HG03039 (cell line): Measurements from ENCODE around the gene DRC3.

ENCODE experiments used
- ATAC-seq: cut with Tn5 transposase; IDR thresholded peaks from one replicate; pipeline ENCODE4 v1.9.1; 2021; ENCODE audit warnings: mild to moderate bottlenecking, moderate library complexity; ENCODE audit not compliant: unreplicated experiment

Gene DRC3

DNA sequence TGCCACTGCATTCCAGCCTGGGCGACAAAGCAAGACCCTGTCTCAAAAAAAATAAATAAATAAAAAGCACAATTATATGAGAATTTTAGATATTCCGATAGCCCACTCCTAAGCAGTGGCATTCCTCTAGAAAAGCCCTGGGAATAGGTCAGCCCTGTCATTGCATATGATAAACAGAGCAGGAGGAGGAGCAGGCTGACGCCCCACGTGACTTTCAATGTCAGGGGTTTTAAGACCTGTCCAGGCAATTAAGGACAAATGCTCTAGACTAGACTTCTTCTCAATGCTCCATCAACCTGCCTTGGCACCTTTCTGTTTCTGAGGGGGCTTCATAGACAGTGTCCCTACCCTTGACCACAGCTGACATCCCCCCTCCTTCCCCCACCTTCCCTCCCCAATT lies 8.0 kb upstream of the DRC3 start:
- no peak for ATAC-seq

DNA sequence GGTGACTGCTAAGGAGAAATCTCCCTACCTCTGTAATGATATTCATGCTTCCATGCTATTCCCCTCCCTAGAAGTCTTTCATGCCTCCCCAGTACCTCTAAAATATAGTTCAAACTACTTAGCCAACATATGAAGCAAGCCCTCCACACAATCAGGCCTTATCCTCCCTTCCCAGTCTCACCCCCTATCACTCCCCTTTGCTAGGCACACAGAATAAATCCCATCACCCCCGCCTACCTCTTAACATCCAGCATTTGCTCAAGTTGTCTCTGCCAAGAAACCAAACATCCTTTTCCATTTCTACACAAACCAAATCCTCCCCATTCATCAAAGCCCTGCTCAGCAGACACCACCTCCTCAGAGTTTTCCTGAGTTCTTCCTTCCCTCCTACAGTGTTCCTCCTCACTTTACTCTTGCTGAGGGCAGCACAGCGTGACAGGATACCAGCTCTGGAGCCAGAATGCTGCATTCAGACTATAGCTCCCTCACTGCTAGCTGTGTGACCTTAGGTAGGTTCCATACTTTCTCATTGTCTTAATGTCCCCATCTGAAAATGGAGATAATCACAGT lies 7.4 kb upstream of the DRC3 start:
- no peak for ATAC-seq

DNA sequence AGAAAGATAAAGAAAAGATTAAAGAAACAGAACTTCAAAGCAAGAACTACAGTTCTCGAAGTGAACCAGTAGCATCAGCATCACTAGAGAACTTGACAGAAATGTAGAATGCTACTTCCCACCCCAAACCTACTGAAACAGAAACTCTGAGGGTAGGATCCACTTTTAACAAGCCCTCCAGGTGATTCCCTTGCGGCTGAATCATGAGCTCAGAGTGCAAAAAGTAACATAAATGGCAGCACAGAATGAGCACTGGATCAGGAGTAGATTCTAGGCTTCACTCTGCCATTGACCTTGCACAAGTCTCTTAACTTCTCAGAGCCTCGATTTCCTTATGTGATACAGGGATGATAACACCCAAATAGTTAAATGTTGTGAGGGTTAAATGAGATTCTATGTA lies 6.3 kb upstream of the DRC3 start:
- no peak for ATAC-seq

DNA sequence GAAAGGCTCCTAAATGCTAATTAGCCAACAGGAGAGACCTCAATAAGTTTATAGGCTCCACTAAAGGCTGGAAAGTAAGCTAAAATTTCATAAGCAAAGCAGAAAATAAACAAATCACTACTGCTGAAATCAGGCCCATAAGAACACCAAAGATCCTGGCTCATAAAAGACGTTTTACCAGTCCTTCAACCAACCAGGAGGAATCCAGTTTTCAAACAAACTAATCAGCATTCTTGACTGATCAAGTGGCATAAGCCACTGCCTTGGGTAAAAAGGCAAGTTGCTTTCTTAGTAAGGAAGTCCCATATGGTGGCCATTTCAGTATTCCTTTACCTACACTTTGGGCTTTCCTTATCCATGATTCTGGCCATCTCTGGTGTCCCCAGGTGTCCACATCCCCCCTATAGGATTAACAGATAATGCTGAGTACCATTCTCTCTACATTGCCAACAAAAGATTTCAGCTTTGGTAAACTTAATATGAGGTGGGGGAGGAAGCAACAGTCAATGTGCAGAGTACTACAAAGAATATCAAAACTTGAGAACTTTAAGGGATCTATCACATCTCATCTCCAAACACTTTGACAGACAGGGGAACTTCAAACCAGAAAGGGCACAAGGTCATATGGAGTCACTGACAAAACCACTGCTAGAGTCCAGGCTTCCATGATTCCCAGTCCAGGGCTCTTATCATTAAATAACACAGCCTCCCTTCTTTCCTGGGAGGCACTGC lies 1.8 kb upstream of the DRC3 start:
- no peak for ATAC-seq

DNA sequence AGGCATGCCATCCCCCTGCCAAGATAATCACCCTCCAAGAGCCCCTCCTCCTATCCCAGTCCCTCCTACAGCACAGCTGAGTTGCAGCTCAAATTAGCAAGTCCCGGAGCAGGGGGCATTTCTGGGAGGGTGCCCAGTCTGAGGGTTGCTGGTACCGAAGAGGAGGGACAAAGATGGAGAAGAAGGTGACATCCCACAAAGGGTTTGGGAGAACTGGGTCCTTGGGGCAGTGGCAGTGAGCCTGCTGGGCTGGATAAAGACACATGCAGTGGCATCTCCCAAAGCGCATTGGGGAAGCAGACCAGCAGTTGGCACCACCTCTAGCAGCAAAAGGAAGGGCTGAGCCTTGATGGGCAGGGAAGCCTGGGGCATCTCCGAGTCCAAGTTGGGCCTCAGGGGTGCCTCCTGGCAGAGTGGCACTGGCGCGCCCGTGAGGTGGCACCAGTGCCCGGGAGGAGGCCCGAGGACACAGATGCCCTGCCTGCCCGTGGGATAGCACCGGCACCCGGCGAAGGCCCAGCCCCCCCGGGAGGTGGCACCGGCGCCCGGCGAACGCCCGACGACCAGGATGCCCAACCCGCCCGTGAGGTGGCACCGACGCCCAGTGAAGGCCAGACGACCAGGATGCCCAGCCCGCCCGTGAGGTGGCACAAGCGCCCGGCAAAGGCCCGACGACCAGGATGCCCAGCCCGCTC lies 1.1 kb upstream of the DRC3 start:
- no peak for ATAC-seq

DNA sequence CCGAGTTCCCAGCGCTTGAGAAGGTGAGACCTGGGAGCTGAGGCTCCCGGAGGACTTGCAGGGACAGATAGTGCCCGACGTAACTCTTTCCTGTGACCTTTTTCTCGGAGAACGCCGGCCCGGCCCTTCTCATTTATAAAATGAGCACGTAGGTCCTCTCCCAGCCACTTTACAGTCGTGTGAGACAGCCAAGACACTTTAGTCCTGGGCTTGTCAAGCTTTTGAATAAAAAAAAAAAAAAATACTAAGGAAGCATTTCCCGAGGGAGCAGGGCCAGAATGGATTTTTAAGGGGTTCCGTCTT lies 241 bp downstream of the DRC3 start:
- ATAC-seq = no peak

DNA sequence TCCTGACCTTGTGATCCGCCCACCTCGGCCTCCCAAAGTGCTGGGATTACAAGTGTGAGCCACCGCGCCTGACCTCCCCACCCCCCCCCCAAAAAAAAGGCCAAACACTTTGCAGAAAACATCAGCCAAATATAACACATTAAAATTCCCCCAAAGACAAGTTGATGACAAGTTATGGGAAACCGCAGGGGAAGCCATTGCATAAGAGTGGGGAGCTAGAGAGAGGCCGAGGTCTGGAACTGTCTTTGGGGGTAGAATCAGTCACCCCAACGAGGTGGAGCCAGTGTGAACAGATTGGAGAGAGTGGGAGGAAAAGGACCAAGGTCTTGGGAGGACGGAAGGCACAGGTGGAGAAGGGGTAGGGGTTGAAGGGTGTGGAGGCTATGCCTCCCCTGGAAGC lies 2.8 kb downstream of the DRC3 start:
- no peak for ATAC-seq

DNA sequence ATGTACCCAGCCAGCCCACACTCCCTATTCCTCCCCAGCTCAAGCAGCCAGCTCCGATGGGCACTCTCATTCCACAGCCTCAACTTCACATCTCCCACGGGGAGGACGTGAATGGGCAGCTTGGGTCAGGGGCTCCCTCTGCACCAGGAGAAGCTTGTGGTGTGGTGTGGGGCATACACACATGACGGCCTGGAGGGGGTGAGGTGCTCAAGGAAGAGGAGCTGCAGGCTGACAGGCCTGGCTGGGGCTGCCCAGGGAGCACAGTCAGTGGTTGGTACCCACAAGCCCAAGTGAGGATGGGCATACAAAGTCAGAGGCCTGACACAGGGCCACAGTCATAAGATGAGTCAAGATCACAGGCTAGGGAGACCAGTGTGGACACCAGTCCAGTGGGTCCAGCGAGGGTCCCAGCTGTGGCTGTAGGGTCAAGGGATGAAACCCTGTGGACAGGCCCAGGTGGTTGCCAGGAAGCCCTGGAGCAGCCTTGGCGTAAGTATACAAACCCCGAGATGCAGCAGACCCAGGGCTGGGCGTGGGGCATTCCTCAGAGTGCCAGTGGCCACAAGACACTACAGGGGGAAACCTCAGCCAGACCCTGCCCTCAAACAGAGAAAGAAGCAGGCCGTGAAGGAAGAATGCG lies 4.4 kb downstream of the DRC3 start:
- ATAC-seq = no peak

DNA sequence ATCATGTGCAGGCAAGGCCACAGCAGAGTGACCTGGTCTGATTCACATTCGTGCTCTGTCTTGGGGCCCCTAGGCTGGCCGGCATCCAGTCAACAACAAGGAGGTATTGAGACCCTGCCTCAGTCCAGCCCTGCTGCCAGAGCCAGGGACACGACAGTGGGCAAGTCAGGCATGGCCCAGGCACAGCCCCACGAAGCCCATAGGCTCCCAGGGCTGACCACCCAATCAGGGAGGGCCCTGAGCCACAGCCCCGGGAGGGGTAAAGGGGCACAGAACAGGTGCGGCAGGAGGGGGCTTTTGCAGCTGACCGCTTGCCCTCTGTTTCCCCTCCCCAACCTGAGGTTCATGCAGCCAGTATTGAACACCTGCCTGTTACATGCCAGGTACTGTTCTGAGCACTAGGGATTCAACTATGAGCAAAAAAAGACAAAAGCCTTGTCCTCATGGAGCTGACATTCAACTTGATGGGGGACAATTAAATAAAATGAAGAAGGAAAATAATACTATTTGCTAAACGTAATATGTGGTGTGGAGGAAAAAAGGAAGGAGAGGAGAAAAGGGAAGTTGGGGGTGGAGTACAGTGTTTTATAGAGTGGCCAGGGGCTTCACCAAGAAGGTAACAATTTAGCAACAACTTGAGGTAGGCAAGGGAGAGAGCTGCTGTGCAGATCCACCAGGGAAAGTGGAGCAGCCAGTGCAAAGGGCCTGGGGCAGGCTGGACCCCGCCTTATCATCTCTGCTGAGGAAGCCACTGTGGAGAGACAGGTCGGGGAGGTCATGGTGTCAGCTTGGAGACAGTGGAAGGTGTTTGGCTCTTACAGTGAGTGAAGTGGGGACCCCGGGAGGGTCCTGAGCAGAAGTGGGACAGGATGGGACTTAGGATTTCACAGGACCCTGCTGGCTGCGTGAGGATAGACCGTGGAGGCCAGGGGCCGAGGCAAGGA lies 6.1 kb downstream of the DRC3 start:
- ATAC-seq = no peak

DNA sequence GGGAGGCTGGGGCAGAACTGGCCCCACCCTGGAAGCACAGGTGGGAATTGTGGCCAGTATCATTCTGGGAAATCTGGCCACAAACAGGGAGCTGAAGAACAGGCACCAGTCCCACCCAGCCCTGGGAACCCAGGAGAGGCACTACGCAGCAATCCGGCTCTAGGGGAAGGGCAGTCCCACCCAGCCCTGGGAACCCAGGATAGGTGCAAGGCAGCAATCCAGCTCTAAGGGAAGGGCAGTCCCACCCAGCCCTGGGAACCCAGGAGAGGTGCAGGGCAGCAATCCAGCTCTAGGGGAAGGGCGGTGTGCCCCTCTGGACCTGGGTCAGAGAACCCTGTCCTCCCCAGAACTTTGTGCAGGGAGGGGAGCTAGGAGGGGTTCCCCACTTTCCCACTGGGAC lies 7.1 kb downstream of the DRC3 start:
- ATAC-seq = no peak

DNA sequence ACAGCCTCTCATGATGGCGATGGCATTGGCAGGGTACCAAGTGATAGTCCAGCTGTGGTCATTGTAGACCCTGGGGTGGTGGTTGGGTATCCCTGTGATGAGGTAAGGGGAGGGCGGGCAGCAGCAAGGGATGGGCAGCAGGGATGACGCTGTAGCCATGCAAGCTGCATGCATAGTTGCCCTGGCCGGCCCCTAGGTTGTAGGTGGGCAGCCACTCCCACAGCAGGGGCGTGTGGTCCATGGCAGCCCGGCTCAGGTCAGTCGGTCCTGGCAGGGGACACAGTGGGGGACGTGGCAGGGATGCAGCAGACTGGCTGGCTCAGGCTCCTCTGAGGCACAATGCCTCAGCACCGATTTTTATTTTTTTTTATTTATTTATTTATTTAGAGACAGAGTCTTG lies 8.7 kb downstream of the DRC3 start:
- ATAC-seq = no peak

DNA sequence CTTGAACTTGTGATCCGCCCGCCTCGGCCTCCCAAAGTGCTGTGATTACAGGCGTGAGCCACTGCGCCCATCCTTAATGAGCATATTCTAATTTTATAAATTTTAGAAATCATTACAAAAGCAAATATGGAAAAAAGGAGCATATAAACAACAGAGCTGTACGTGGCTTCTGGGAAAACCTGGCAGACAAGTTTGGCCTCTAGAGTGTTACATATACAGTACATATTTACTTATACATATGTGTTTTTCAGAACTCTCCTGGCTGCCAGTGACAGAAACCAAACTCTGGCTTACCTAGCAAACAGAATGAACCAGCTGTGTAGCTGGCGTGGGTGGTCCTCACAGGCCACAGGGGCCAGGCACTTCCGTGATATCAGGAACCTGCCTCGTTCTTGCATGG lies 10.1 kb downstream of the DRC3 start:
- ATAC-seq = no peak

DNA sequence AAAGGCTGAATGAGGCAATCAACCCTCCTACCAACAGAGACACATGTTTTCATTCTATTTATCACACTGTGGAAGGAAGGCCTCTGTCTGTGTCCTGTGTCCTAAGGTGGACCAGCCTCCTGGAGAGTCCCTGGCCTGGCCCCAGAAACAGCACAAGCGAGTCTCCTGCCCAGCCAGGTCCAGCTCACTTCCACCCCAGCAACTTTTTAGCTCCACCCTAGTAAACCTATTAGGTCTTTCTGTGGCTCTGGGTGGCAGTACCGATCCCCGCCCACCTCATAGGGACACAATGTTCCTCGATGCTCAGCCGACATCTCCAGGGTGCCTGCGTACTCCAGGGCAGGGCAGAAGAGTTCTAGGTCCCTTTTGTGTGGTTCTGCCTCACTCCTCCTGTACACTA lies 10.7 kb downstream of the DRC3 start:
- ATAC-seq = no peak

DNA sequence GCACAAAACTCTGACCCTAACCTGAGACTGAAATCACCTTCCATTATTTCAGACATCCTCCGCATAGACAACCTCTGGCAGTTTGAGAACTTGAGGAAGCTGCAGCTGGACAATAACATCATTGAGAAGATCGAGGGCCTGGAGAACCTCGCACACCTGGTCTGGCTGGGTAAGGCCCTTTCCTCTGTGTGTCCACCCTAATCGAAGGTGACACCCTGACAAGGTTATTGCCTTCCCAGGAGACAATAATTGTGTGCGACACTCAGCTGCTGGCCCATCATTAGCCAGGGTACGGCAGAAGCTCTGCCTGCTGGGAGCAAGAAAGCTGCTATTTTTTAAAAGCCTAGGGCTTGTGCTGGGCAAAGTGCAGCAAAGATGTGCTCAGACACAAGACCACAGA lies 11.1 kb downstream of the DRC3 start:
- ATAC-seq = no peak

DNA sequence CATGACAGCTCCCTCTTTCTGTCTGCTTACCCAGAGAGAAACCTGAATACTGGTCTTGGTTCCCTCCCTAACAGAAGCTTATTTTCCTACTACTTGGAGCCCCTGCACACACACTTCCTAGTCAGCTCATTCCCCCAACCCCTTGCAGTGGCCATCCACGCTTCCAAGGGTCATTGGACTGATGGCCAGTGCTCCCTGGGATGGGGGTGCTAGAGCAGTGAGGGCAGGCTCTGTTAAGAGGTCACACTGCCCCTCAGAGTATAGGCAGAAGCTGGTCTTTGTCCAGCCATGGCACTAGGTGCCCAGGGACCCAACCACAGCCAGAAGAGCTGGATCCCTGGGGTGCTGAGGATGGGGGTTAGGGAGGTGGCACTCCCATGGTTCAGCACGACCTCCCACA lies 12.5 kb downstream of the DRC3 start:
- no peak for ATAC-seq

DNA sequence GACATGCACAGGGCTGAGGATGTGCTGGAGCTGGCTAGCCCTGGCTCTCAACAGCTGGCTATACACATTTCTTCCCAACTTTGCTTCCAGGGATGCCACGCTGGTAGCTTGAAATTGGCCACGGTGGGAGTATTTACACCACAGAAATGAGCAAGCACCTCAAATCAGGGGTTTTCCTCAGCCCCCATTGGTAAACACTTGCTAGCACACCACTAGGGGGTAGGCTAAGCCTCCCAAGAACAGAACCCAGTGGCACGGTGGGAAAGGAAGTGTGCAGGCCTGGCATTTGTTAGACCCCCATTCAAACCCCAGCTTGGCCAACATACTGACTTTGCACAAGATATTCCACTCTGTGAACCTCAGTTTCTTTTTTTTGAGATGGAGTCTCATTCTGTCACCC lies 12.9 kb downstream of the DRC3 start:
- no peak for ATAC-seq

DNA sequence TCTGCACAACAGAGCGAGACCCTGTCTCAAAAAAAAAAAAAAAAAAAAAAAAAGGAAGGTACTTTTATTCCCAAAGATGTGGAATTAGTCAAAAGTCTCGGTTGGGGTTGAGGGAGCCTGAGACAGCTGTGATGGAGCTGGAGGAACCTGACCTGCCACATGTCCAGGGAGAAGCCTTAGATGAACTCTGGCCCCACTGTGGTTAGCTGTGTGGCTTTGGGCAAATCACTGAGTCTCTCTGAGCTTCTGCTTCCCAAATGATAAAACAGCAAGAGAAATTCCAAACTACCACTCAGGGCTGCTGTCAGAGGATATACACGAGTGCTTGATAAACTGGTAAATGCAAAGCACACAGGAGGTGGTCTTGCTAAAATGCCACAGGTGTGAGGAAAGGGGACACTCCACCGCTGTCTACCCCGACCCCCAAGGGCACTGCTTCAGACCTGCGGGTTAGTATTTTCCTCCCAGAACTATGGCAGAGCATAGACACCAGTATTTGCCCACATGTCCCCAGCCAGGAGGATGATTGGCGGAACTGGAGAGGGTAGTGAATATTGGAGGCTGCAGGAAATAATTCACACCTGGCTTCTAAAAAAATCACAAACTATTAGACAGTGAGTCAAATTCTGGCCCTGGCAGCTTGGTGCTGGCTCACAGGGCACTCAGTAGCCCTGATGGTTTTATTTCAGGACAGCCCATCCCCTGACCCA lies 14.7 kb downstream of the DRC3 start:
- ATAC-seq = no peak

DNA sequence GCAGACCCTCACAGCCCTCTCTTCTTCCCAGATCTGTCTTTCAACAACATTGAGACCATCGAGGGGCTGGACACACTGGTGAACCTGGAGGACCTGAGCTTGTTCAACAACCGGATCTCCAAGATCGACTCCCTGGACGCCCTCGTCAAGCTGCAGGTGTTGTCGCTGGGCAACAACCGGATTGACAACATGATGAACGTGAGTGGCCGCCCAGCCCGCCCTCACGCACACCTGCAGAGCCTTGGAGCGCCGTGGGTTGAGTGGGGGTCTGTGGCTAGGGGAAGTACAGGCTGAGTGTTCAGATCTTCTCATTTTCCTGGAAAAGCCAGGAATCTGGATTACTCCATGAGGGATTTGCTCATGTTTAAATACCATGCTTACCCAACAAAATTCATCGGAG lies 15.2 kb downstream of the DRC3 start:
- no peak for ATAC-seq

DNA sequence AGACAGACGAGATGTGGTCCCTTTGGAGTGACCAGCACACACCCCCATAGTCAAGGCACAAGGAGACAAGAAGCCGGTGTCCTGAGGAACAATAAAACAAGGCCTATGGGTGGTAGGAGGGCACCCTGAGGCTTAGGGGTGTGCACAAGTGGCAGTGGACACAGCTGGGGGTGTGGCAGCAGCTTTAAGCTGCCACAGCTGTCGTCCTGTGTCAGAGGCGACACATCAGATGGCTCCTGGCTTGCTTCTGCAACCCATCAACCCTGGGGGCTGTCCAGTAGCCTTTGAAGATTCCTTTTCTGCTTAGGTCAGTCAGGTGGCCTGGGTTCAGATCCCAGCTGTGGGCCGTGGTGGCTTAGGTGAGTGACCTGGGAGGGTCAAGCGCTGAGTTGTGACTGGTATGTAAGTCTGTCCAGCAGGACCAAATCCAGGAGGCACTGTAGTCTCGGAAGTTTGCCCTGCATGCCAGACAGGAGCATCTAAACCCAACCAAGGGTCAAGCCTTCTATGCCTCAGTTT lies 15.8 kb downstream of the DRC3 start:
- no peak for ATAC-seq

DNA sequence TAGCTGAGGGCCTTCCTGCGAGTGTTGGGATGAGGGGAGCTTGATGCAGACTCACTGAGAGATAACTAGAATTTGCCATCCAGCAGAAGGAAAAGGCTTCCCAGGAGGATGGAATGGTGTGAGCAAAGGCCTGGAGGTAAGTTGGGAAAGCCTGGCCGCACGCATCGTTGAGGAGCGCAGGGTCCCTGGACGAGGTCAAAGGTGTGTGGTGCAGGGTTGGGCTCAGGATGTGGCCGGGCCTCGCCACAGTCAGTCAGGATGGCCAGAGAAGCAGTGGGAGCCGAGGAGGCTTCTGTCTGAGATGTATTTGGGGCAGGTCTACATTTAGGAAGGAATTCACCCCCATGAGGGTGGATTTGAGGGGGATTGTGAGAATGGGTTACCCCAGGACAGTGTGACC lies 16.4 kb downstream of the DRC3 start:
- ATAC-seq = no peak
